HG02870 (cell line): ENCODE measurements around the gene ZNF599.
"Not testable (repeated sequence)": the region's sequence is repeated elsewhere in the genome, so short reads cannot be mapped to it uniquely, and the experiment has no call there.

Source experiments
- ATAC-seq: cut with Tn5 transposase; IDR thresholded peaks from one replicate; pipeline ENCODE4 v1.9.1; 2021; ENCODE audit warnings: mild to moderate bottlenecking, moderate library complexity; ENCODE audit not compliant: unreplicated experiment

The ZNF599 gene

GRCh38 chr19:34772697-34773554, at the start of gene ZNF599:
ZNF599 (minus strand) TSS chr19:34773215; CDS start chr19:34772841, 374 bp downstream.
- ATAC-seq = peak; percentile 96

GRCh38 chr19:34818270-34818669, 45.3 kb upstream of the ZNF599 start:
- no peak for ATAC-seq

DNA sequence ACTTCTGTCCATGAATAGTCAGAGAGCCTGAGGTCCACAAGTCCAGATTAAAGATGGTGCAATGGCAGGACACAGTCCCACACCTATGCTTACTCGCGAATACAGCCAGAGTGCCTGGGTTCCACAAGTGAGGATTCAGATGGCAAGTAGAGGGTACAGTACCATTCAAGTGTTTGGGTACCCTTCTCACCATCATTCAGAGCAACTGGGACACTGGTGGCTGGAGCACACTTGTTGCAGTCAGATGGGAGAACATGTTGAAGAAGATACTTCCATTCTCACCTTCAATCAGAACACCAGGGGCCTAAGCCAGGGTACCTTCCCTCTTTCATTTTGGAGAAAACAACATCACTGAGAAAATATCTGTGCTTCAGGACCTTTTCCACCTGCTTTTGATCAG, 43.7 kb upstream of the ZNF599 start:
- ATAC-seq = no peak

GRCh38 chr19:34808566-34808965, 35.6 kb upstream of the ZNF599 start:
- ATAC-seq = no peak

DNA sequence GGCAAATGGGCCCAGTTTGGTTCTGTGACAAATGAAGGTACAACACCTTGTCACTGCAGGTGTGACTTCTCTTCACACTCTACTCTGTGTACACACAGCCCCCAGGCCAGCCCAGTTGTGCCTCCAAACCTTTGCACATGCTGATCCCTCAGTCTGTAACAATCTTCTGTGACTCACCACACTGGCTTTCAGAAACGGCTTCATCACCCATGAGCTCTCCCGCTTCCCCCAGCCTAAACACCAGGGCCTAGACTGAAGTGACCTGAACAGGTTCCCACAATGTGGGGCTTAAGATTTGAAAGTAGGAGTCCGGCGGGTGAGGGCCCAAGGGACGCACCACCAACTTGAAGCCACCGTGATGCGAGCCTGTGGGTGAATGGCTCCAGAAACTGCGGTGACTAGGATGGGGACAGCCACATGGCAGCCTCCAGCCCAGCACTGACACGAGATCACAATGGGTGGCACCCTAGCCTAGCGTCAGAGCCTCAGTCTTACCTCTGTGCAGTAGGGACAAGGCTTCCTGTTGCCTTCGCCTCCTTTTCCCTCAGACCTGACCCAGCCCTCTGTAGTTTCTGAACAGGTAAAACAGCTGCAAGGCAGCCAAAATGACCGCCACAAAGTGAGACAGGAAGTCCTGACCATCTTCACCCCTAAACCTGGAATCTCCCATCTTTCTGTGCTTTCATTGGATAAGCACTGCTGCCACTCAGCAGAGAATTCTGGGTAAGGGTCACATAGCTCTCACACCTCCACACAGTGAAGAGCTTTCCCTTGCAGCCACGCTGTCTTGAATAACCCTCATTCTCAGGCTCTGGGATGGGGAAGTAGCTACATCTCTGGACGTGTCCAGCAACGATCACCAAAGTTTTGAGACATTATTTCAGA, 34.2 kb upstream of the ZNF599 start:
- ATAC-seq = no peak

GRCh38 chr19:34804115-34804514, 31.1 kb upstream of the ZNF599 start:
- ATAC-seq = no peak

- ATAC-seq = not testable (repeated sequence)
These were observed 23.9 kb upstream of the ZNF599 start for GRCh38 chr19:34796953-34797352.

GRCh38 chr19:34794066-34794960, 21.3 kb upstream of the ZNF599 start:
- ATAC-seq = no peak

DNA sequence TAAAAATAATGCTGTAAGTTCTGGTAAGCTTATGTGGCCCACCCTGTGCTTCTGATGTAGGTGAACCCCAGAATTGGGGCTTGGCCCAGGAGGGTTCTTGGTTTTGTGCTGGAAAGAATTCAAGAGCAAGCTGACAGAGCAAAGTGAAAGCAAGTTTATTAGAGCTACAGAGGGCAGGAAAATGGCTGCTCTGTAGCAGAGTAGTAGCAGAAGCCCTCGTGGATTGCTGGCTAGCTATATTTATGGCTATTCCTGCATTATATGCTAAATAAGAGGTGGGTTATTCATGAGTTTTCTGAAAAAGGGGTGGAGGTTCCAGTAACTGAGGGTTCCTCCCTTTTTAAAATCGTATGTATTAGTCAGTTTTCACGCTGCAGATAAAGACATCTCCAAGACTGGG, 20.6 kb upstream of the ZNF599 start:
- no peak for ATAC-seq

DNA sequence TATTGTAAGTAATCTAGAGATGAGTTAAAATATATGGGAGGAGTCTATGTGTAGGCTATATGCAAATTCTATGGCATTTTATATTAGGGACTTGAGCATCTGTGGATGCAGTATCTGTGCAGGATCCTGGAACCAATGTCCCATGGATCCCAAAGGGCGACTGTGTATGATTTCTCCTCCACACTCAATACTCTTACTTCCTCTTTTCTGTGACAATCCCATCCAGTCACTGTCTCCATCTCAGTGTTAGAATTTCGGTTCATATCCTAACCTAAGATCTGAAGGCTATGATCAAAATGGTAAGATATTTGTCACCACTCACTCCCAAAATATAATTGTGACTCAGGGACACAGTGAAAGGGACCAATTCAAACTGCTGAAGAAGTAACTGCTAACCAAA, 15.1 kb upstream of the ZNF599 start:
- no peak for ATAC-seq

GRCh38 chr19:34787059-34787824, 14.2 kb upstream of the ZNF599 start:
- no peak for ATAC-seq

GRCh38 chr19:34786236-34786635, 13.2 kb upstream of the ZNF599 start:
- no peak for ATAC-seq

DNA sequence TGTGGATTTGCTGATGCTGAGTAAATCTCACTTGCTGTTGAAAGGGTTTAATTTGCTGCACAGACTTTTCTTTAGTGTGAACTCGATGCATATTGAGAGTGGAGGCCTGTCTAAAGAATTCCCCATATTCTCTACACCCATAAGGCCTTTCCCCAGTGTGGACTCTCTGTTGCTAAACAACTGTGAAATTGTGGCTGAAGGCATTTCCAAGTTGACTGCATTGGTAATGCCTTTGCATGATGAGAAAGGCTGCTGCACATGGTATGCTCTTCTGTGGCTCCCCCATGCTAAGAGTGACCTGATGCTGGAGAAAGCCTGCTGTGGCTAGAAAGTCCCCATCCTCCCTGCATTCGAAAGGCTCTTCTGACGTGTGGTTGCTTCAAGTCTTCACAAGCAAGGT, 6.6 kb upstream of the ZNF599 start:
- no peak for ATAC-seq

DNA sequence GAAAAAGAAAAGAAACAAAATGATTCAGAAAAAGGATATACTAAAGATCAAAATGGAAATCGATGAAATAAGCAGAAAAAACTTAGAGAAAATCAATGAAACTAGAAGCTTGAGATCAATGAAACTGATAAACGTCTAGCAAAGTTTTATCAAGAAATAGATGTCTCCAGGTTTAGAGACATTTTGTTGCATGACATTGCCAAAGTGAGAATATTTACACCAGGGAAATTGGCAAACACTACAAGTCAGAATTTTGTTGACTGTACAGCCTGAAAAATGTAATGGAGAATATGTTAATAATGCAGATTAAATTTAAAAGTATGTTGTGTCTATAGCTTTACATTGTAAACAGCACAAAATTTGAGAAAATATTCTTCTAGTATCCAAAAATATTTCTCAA, 5.3 kb upstream of the ZNF599 start:
- ATAC-seq = no peak

- ATAC-seq = no peak
These were observed 1.8 kb upstream of the ZNF599 start for GRCh38 chr19:34774857-34775256.

GRCh38 chr19:34773555-34773864, 495 bp upstream of the ZNF599 start:
- no peak for ATAC-seq

GRCh38 chr19:34767951-34768350, 5.1 kb downstream of the ZNF599 start:
- ATAC-seq = no peak

GRCh38 chr19:34766386-34766785, 6.6 kb downstream of the ZNF599 start:
- ATAC-seq = no peak

DNA sequence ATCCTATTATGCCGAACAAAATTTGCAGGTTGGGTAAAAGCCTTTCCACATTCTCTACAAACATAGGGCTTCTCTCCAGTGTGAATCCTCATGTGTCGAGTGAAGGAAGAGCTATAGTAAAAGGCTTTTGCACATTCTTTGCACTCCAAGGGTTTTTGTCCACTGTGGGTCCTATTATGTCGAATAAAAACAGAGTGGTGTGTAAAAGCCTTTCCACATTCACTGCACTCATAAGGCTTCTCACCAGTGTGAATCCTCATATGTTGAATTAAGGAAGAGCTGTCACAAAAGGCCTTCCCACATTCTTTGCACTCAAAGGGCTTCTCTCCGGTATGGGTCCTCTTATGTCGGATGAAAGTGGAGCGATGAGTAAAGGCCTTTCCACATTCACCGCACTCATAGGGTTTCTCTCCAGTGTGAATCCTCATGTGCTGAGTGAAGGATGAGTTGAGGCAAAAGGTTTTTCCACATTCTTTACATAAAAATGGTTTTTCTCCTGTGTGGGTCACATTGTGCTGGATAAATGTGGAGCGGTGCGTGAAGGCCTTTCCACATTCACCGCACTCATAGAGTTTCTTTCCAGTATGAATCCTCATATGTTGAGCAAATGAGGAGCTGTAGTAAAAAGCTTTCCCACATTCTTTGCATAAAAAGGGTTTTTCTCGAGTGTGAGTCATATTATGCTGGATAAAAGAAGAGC, 13.6 kb downstream of the ZNF599 start:
- ATAC-seq = no peak

GRCh38 chr19:34757441-34757840, 15.6 kb downstream of the ZNF599 start:
- ATAC-seq = no peak
